Measurements from ENCODE around the gene ELF2. TPM values are rescaled to one million over a fixed set of nuclear protein-coding genes. Genes with fewer than 3 reads are reported as not detected.

ELF2 gene
- total and polyA plus RNA-seq, 2 donors (not counting 1 experiment from before 2014, with no cell fraction given) = 31.2 to 42.6 TPM

DNA sequence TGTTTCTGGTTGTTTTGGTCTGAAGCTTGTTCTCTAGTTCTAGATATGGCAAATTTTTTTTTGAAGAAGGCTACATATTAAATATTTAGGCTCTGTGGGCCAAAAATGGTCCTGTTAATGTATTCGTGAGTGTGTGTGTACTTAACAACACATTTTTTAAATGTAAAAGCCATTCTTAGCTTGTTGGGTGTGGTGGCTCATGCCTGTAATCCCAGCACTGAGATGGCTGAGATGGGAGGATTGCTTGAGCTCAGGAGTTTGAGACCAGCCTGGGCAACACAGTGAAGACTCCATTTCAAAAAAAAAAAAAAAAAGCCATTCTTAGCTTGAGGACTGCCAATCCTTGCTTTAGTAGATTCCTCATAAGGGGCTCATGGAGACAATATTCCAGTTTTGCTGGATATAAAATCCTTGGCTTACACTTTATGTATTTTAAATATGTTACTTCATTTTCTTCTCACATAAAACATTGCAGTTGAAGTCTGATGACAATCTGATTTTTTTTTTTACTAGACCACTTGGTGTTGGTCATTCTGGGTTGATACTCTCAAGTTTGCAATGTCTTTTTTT is 138.1 kb downstream of the ELF2 start:
- no peak overlapping the region for H3K4me2 ChIP-seq (ENCODE audit: extremely low read depth, insufficient read depth, low read length)
- no peaks in the 10 kb centered on the region for H3K9me3 ChIP-seq (ENCODE audit: control insufficient read depth, insufficient read depth, low read depth, low read length)
- no peak overlapping the region for H2AFZ ChIP-seq (ENCODE audit: low read length)
- no peak overlapping the region for H3K9ac ChIP-seq (ENCODE audit: insufficient read depth, low read length)
- H3K27ac ChIP-seq (ENCODE audit: insufficient read depth, low read length) = no peak overlapping the region
- H3K36me3 ChIP-seq (ENCODE audit: control insufficient read depth, insufficient read depth, low read length) = peaks cover 2% of the 10 kb centered on the region
- H3K4me3 ChIP-seq (replicated peaks in 1 of 4; ENCODE audit: control extremely low read depth in 1 of 4, insufficient read depth in 1 of 4, low read depth in 3 of 4, low read length in 4 of 4) = no peak overlapping the region
- no peaks in the 10 kb centered on the region for H4K20me1 ChIP-seq (ENCODE audit: control insufficient read depth, extremely low read depth, insufficient read depth, low read length)
- no peaks in the 10 kb centered on the region for H3K27me3 ChIP-seq (ENCODE audit: control insufficient read depth, insufficient read depth, low read length)
- peaks cover 43% of the 10 kb centered on the region for H3K79me2 ChIP-seq (ENCODE audit: control insufficient read depth, insufficient read depth, low read length)
- no peak for TF ChIP-seq EZH2 (IDR thresholded peaks at IDR 0.05; ENCODE audit: low read length, missing control alignments)
- TF ChIP-seq, protein P1, sequence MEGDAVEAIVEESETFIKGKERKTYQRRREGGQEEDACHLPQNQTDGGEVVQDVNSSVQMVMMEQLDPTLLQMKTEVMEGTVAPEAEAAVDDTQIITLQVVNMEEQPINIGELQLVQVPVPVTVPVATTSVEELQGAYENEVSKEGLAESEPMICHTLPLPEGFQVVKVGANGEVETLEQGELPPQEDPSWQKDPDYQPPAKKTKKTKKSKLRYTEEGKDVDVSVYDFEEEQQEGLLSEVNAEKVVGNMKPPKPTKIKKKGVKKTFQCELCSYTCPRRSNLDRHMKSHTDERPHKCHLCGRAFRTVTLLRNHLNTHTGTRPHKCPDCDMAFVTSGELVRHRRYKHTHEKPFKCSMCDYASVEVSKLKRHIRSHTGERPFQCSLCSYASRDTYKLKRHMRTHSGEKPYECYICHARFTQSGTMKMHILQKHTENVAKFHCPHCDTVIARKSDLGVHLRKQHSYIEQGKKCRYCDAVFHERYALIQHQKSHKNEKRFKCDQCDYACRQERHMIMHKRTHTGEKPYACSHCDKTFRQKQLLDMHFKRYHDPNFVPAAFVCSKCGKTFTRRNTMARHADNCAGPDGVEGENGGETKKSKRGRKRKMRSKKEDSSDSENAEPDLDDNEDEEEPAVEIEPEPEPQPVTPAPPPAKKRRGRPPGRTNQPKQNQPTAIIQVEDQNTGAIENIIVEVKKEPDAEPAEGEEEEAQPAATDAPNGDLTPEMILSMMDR (conservative IDR thresholded peaks at IDR 0.05 in 1 of 2, IDR thresholded peaks at IDR 0.05 in 1 of 2; ENCODE audit: low read depth in 1 of 2, low read length in 2 of 2) = no peak
- DNase-seq (ENCODE audit: low read depth in 2 of 2) = no peak
- H3K4me1 ChIP-seq (ENCODE audit: control insufficient read depth, extremely low read depth, insufficient read depth, low read length) = no peaks in the 10 kb centered on the region

DNA sequence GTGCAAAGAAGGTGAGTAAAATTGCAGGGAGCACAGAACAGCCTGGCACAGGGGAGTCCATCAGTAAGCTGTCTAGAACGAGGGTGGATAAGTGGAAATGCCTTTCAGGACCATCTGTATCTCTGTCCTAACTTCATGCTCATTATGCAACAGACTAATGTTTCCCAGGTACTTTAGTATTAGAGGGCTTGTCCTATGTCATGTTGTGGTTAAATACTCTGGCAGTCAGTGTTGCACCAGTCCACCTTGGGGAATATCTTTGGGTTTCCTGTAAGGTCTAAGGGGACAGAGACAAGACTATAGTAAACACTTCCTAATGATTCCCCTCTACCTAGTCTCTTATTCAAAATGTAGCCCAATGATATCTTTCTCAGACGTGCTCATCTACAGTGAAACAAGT is 140.1 kb downstream of the ELF2 start:
- Histone ChIP-seq H2AFZ (ENCODE audit: low read length) (no peak overlapping the region), H3K9ac (ENCODE audit: insufficient read depth, low read length) (no peak overlapping the region), H3K36me3 (ENCODE audit: control insufficient read depth, insufficient read depth, low read length) (no peaks in the 10 kb centered on the region), H4K20me1 (ENCODE audit: control insufficient read depth, extremely low read depth, insufficient read depth, low read length) (no peaks in the 10 kb centered on the region), H3K9me3 (ENCODE audit: control insufficient read depth, insufficient read depth, low read depth, low read length) (no peaks in the 10 kb centered on the region), H3K4me2 (ENCODE audit: extremely low read depth, insufficient read depth, low read length) (no peak overlapping the region), H3K4me3 (replicated peaks in 1 of 4; ENCODE audit: control extremely low read depth in 1 of 4, insufficient read depth in 1 of 4, low read depth in 3 of 4, low read length in 4 of 4) (no peak overlapping the region), H3K4me1 (ENCODE audit: control insufficient read depth, extremely low read depth, insufficient read depth, low read length) (no peaks in the 10 kb centered on the region), H3K27me3 (ENCODE audit: control insufficient read depth, insufficient read depth, low read length) (no peaks in the 10 kb centered on the region), H3K27ac (ENCODE audit: insufficient read depth, low read length) (no peak overlapping the region), H3K79me2 (ENCODE audit: control insufficient read depth, insufficient read depth, low read length) (peaks cover 58% of the 10 kb centered on the region)
- no peak for DNase-seq (ENCODE audit: low read depth in 2 of 2)
- no peak for TF ChIP-seq EZH2 (IDR thresholded peaks at IDR 0.05; ENCODE audit: low read length, missing control alignments)
- TF ChIP-seq, protein P1 (conservative IDR thresholded peaks at IDR 0.05 in 1 of 2, IDR thresholded peaks at IDR 0.05 in 1 of 2; ENCODE audit: low read depth in 1 of 2, low read length in 2 of 2) = no peak

DNA sequence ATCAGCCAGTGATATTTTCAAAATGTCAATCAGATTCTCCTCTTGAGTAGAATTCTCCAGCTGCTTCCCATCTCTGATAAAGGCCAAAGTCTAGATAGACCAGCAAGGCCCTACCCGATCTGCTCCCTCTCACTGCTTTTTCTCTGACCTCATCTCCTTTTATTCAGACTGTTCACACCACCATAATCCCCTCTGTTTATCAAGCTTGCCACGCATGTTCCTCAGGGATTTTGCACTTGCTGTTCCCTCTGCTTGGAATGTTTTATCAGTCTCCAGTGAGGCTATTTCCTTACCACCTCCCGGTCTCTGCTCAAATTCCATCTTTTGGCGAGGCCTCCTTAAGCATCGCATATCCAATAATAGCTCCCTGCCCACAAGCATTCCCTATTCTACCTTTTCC is 141.4 kb downstream of the ELF2 start:
- no peak for DNase-seq (ENCODE audit: low read depth in 2 of 2)
- TF ChIP-seq, protein P1 (conservative IDR thresholded peaks at IDR 0.05 in 1 of 2, IDR thresholded peaks at IDR 0.05 in 1 of 2; ENCODE audit: low read depth in 1 of 2, low read length in 2 of 2) = no peak
- no peak for TF ChIP-seq EZH2 (IDR thresholded peaks at IDR 0.05; ENCODE audit: low read length, missing control alignments)
- Histone ChIP-seq H4K20me1 (ENCODE audit: control insufficient read depth, extremely low read depth, insufficient read depth, low read length) (no peaks in the 10 kb centered on the region), H3K4me2 (ENCODE audit: extremely low read depth, insufficient read depth, low read length) (no peak overlapping the region), H3K36me3 (ENCODE audit: control insufficient read depth, insufficient read depth, low read length) (no peaks in the 10 kb centered on the region), H3K9me3 (ENCODE audit: control insufficient read depth, insufficient read depth, low read depth, low read length) (no peaks in the 10 kb centered on the region), H3K4me3 (replicated peaks in 1 of 4; ENCODE audit: control extremely low read depth in 1 of 4, insufficient read depth in 1 of 4, low read depth in 3 of 4, low read length in 4 of 4) (no peak overlapping the region), H3K79me2 (ENCODE audit: control insufficient read depth, insufficient read depth, low read length) (peaks cover 62% of the 10 kb centered on the region), H2AFZ (ENCODE audit: low read length) (no peak overlapping the region), H3K27me3 (ENCODE audit: control insufficient read depth, insufficient read depth, low read length) (no peaks in the 10 kb centered on the region), H3K4me1 (ENCODE audit: control insufficient read depth, extremely low read depth, insufficient read depth, low read length) (no peaks in the 10 kb centered on the region), H3K27ac (ENCODE audit: insufficient read depth, low read length) (no peak overlapping the region), H3K9ac (ENCODE audit: insufficient read depth, low read length) (no peak overlapping the region)

Measured in fibroblast of lung (primary cell).